ENCODE measurements around the gene HOMER3. TPM values are rescaled to one million over a fixed set of nuclear protein-coding genes. Genes with fewer than 3 reads are reported as not detected.
"Not testable (repeated sequence)": the region's sequence is repeated elsewhere in the genome, so short reads cannot be mapped to it uniquely, and the experiment has no call there.

The HOMER3 gene
- total and polyA plus RNA-seq, 4 donors: 9.9 to 39.2 (median 35.0) TPM

DNA sequence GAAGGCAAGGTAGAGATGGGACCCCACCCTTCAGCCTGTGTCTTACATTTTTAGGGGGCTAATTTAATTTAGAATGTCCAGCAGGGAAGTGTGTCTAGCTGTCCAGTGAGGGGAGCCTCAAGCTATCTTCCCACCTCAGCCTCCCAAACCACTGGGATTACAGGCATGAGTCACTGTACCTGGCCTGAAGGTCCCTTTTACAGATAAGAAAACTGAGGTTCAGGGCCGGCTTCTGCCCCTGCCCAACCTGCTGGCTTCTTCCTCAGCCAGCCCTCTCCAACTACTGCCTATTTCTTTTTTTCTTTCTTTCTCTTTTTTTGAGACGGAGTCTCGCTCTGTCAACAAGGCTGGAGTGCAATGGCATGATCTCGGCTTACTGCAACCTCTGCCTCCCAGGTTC lies 19.4 kb upstream of the HOMER3 start:
- WGBS (ENCODE audit: insufficient coverage): 96% methylated on average over 4 of the region's 4 CpGs
- DNase-seq (ENCODE audit: low read depth in 4 of 6, low spot score in 6 of 6): no peak
- no peak overlapping the region for H3K4me3 ChIP-seq (ENCODE audit: low read depth, low read length)

DNA sequence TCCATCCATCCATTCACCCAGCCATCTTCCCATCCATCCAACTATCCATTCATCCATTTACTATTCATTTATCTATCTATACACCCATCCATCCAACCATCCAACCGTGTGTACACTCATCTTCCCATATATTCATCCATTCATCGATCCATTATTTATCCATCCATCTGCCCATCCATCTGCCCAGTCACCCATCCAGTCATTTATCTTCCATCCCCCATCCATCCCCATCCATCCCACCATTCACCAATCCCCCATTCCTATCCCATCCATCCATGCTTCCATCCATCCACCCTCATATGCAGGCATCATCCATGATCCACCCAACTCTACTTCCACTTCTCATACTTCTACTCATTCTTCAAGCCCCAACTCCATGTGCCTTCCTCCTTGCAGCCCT lies 14.0 kb upstream of the HOMER3 start:
- H3K9me3 ChIP-seq (ENCODE audit: control insufficient read depth, insufficient read depth, low read length): no peaks in the 10 kb centered on the region
- H3K27ac ChIP-seq (ENCODE audit: low read depth, low read length): no peak overlapping the region
- DNase-seq (ENCODE audit: low read depth in 4 of 6, low spot score in 6 of 6): no peak
- no peaks in the 10 kb centered on the region for H3K4me1 ChIP-seq (ENCODE audit: control insufficient read depth, insufficient read depth, low read length)
- no peaks in the 10 kb centered on the region for H3K27me3 ChIP-seq (ENCODE audit: control insufficient read depth, insufficient read depth, low read length)
- H3K4me3 ChIP-seq (ENCODE audit: low read depth, low read length): no peak overlapping the region
- WGBS (ENCODE audit: insufficient coverage): 95% methylated on average over 2 of the region's 2 CpGs
- no peaks in the 10 kb centered on the region for H3K36me3 ChIP-seq (ENCODE audit: control insufficient read depth, insufficient read depth, low read length)

More for the DNA sequence above, 19.4 kb upstream of the HOMER3 start:
- Histone ChIP-seq H3K27ac (ENCODE audit: low read depth, low read length) (no peak overlapping the region), H3K4me1 (ENCODE audit: control insufficient read depth, insufficient read depth, low read length) (peaks cover 7% of the 10 kb centered on the region), H3K36me3 (ENCODE audit: control insufficient read depth, insufficient read depth, low read length) (no peaks in the 10 kb centered on the region), H3K9me3 (ENCODE audit: control insufficient read depth, insufficient read depth, low read length) (no peaks in the 10 kb centered on the region), H3K27me3 (ENCODE audit: control insufficient read depth, insufficient read depth, low read length) (peaks cover 6% of the 10 kb centered on the region)

DNA sequence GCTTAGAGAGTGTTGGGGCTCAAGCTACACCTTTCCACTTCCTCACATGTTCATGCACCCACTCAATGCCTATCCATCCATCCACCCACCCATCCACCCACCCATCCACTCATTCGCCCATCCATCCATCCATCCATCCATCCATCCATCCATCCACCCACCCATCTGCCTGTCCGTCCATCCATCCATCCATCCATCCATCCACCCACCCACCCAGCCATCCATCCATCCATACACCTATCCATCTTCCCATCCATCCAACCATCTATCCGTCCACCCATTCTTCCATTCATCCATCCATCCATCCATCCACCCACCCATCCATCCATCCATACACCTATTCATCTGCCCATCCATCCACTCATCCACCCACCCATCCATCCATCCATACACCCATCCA lies 13.1 kb upstream of the HOMER3 start:
- DNase-seq (ENCODE audit: low read depth in 4 of 6, low spot score in 6 of 6): no peak
- no peaks in the 10 kb centered on the region for H3K36me3 ChIP-seq (ENCODE audit: control insufficient read depth, insufficient read depth, low read length)
- no peaks in the 10 kb centered on the region for H3K4me1 ChIP-seq (ENCODE audit: control insufficient read depth, insufficient read depth, low read length)
- no peak overlapping the region for H3K27ac ChIP-seq (ENCODE audit: low read depth, low read length)
- WGBS (ENCODE audit: insufficient coverage): 82% methylated on average over 3 of the region's 3 CpGs
- H3K4me3 ChIP-seq (ENCODE audit: low read depth, low read length): no peak overlapping the region
- no peaks in the 10 kb centered on the region for H3K9me3 ChIP-seq (ENCODE audit: control insufficient read depth, insufficient read depth, low read length)
- H3K27me3 ChIP-seq (ENCODE audit: control insufficient read depth, insufficient read depth, low read length): no peaks in the 10 kb centered on the region

- H3K27me3 ChIP-seq (ENCODE audit: control insufficient read depth, insufficient read depth, low read length); H3K4me3 ChIP-seq (ENCODE audit: low read depth, low read length); H3K36me3 ChIP-seq (ENCODE audit: control insufficient read depth, insufficient read depth, low read length); H3K27ac ChIP-seq (ENCODE audit: low read depth, low read length); H3K9me3 ChIP-seq (ENCODE audit: control insufficient read depth, insufficient read depth, low read length); DNase-seq (ENCODE audit: low read depth in 4 of 6, low spot score in 6 of 6); H3K4me1 ChIP-seq (ENCODE audit: control insufficient read depth, insufficient read depth, low read length): not testable (repeated sequence)
- 78% methylated on average over 9 of the region's 17 CpGs for WGBS (ENCODE audit: insufficient coverage)
Measured at GRCh38 chr19:18952364-18953003, 11.5 kb upstream of the HOMER3 start.

DNA sequence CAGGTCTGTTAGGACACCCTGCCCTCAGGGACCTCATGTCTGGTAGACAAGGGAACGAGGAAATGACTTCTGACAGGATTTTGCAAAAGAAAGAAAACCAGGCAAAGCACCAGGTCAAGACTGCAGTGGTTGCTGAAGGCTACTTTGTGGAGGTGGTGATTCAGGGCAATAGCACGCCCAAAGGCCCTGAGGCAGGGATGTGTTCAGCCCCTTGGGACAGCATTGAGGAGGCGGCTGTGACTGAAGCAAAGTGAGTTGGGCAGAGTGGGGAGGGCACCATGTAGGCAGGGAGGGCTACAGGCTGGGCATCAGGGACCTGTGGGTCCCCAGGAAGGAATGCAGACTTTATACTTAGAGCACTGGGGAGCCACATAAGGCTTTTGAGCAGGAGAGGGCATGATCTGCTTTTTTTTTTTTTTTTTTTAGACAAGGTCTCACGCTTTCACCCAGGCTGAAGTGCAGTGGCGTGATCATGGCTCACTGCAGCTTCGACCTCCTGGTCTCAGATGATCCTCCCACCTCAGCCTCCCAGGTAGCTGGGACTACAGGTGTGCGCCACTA lies 10.8 kb upstream of the HOMER3 start:
- 87% methylated on average over 6 of the region's 7 CpGs for WGBS (ENCODE audit: insufficient coverage)
- no peak for DNase-seq (ENCODE audit: low read depth in 4 of 6, low spot score in 6 of 6)

DNA sequence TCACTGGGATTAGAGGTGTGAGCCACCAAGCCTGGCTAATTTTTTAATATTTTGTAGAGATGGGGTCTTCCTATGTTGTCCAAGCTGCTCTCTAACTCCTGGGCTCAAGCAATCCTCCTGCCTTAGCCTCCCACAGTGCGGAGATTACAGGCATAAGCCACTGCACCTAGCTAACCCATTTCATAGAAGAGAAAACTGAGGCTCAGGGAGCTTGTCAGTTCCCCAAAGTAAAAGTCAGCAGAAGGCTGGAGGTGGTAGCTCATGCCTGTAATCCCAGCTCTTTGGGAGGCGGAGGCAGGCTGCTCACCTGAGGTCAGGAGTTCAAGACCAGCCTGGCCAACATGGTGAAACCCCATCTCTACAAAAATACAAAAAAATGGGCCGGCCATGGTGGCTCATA lies 8.8 kb upstream of the HOMER3 start:
- Histone ChIP-seq H3K27me3 (ENCODE audit: control insufficient read depth, insufficient read depth, low read length) (no peaks in the 10 kb centered on the region), H3K27ac (ENCODE audit: low read depth, low read length) (no peak overlapping the region), H3K4me3 (ENCODE audit: low read depth, low read length) (no peak overlapping the region), H3K9me3 (ENCODE audit: control insufficient read depth, insufficient read depth, low read length) (no peaks in the 10 kb centered on the region), H3K36me3 (ENCODE audit: control insufficient read depth, insufficient read depth, low read length) (peaks cover 3% of the 10 kb centered on the region), H3K4me1 (ENCODE audit: control insufficient read depth, insufficient read depth, low read length) (peaks cover 2% of the 10 kb centered on the region)
- WGBS (ENCODE audit: insufficient coverage): 100% methylated on average over 1 of the region's 3 CpGs
- no peak for DNase-seq (ENCODE audit: low read depth in 4 of 6, low spot score in 6 of 6)

More for the DNA sequence above, 10.8 kb upstream of the HOMER3 start:
- no peaks in the 10 kb centered on the region for H3K27me3 ChIP-seq (ENCODE audit: control insufficient read depth, insufficient read depth, low read length)
- H3K4me1 ChIP-seq (ENCODE audit: control insufficient read depth, insufficient read depth, low read length): peaks cover 2% of the 10 kb centered on the region
- peaks cover 2% of the 10 kb centered on the region for H3K36me3 ChIP-seq (ENCODE audit: control insufficient read depth, insufficient read depth, low read length)
- H3K9me3 ChIP-seq (ENCODE audit: control insufficient read depth, insufficient read depth, low read length): no peaks in the 10 kb centered on the region
- H3K27ac ChIP-seq (ENCODE audit: low read depth, low read length): no peak overlapping the region
- no peak overlapping the region for H3K4me3 ChIP-seq (ENCODE audit: low read depth, low read length)

DNA sequence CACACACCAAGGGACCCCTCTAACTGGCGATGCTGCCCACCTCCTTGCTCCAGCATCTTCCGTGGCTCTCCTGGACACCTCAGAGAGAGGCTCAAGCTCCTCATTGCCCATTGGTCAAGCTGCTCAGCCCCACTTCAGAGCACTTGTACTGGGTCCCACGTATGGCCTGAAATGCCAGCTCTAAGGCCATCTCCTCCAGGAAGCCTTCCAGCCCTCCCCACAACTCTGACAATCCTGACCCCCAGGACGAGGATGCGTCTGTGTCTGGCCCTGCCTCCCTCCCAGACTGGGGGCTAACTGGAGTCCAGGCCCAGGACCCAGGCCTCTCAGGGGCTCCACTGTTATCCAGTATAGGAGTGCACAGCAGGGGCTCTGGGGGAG lies 7.9 kb upstream of the HOMER3 start:
- no peak for DNase-seq (ENCODE audit: low read depth in 4 of 6, low spot score in 6 of 6)
- Histone ChIP-seq H3K4me1 (ENCODE audit: control insufficient read depth, insufficient read depth, low read length) (peaks cover 2% of the 10 kb centered on the region), H3K36me3 (ENCODE audit: control insufficient read depth, insufficient read depth, low read length) (peaks cover 3% of the 10 kb centered on the region), H3K9me3 (ENCODE audit: control insufficient read depth, insufficient read depth, low read length) (no peaks in the 10 kb centered on the region), H3K27me3 (ENCODE audit: control insufficient read depth, insufficient read depth, low read length) (no peaks in the 10 kb centered on the region), H3K4me3 (ENCODE audit: low read depth, low read length) (no peak overlapping the region), H3K27ac (ENCODE audit: low read depth, low read length) (no peak overlapping the region)
- WGBS (ENCODE audit: insufficient coverage): 83% methylated on average over 3 of the region's 5 CpGs

- DNase-seq (ENCODE audit: low read depth in 4 of 6, low spot score in 6 of 6): no peak
- H3K27me3 ChIP-seq (ENCODE audit: control insufficient read depth, insufficient read depth, low read length): no peaks in the 10 kb centered on the region
- no peak overlapping the region for H3K27ac ChIP-seq (ENCODE audit: low read depth, low read length)
- no peaks in the 10 kb centered on the region for H3K9me3 ChIP-seq (ENCODE audit: control insufficient read depth, insufficient read depth, low read length)
- H3K36me3 ChIP-seq (ENCODE audit: control insufficient read depth, insufficient read depth, low read length): peaks cover 3% of the 10 kb centered on the region
- H3K4me3 ChIP-seq (ENCODE audit: low read depth, low read length): no peak overlapping the region
- H3K4me1 ChIP-seq (ENCODE audit: control insufficient read depth, insufficient read depth, low read length): peaks cover 6% of the 10 kb centered on the region
- WGBS (ENCODE audit: insufficient coverage): 89% methylated on average over 15 of the region's 15 CpGs
Measured at GRCh38 chr19:18948075-18948975, 7.3 kb upstream of the HOMER3 start.

DNA sequence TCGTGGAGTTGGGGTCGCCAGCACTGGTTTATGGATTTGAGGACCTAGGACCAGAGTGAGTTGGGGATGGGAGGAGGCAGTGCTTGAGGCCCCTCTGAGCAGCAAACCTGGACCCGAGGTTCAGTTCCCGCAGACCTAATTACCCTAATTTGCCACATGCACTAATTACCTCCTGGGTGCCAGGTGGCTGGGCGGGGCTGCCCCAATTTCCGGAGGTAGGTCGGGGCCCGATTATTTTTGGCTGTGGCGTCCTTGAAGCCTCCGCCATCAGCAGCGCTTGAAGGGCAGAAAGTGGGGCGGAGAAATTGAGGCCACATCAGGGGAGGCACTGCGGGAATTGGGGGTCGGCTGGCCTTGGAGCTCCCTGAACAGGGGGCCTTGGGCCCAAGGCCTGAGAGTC lies 5.9 kb upstream of the HOMER3 start:
- WGBS (ENCODE audit: insufficient coverage): 79% methylated on average over 12 of the region's 14 CpGs
- H3K4me1 ChIP-seq (ENCODE audit: control insufficient read depth, insufficient read depth, low read length): peaks cover 11% of the 10 kb centered on the region
- no peaks in the 10 kb centered on the region for H3K27me3 ChIP-seq (ENCODE audit: control insufficient read depth, insufficient read depth, low read length)
- DNase-seq (ENCODE audit: low read depth in 4 of 6, low spot score in 6 of 6): no peak
- no peak overlapping the region for H3K27ac ChIP-seq (ENCODE audit: low read depth, low read length)
- no peak overlapping the region for H3K4me3 ChIP-seq (ENCODE audit: low read depth, low read length)
- H3K9me3 ChIP-seq (ENCODE audit: control insufficient read depth, insufficient read depth, low read length): no peaks in the 10 kb centered on the region
- peaks cover 3% of the 10 kb centered on the region for H3K36me3 ChIP-seq (ENCODE audit: control insufficient read depth, insufficient read depth, low read length)

Data from spinal cord (tissue), 10 donors.